Stimulated activated CD8-positive, alpha-beta memory T cell treated with anti-CD3 and anti-CD28 coated beads, Interleukin-2, amount 100 ng/mL, for 1 hour (primary cell): ENCODE data around the gene TM2D1.
"Not testable (repeated sequence)": the region's sequence is repeated elsewhere in the genome, so short reads cannot be mapped to it uniquely, and the experiment has no call there.

Source experiments
- DNase-seq, 2 donors: peaks; one replicate each; pipeline ENCODE4 v3.0.0-alpha.2; 2020; ENCODE audit warnings: low read depth in 2 of 2

Gene TM2D1

GRCh38 chr1:61724813-61725694 lies at the start of gene TM2D1:
Gene TM2D1, minus strand, starts transcription at chr1:61725141. Its CDS starts 21 bp downstream, at chr1:61725120.
- peak; percentile 65 to 72 for DNase-seq

- no peak for DNase-seq
Measured at GRCh38 chr1:61770131-61770530, 45.2 kb upstream of the TM2D1 start.

GRCh38 chr1:61757950-61758349 lies 33.0 kb upstream of the TM2D1 start:
- no peak for DNase-seq

GRCh38 chr1:61756773-61757172 lies 31.8 kb upstream of the TM2D1 start:
- no peak for DNase-seq

- DNase-seq: no peak
Measured at GRCh38 chr1:61754545-61754944, 29.6 kb upstream of the TM2D1 start.

GRCh38 chr1:61753998-61754508 lies 29.1 kb upstream of the TM2D1 start:
- DNase-seq: no peak

GRCh38 chr1:61752921-61753389 lies 28.0 kb upstream of the TM2D1 start:
- DNase-seq: no peak

GRCh38 chr1:61749574-61749973 lies 24.6 kb upstream of the TM2D1 start:
- DNase-seq: no peak

- no peak for DNase-seq
Measured at GRCh38 chr1:61748566-61748965, 23.6 kb upstream of the TM2D1 start.

GRCh38 chr1:61746813-61747212 lies 21.9 kb upstream of the TM2D1 start:
- no peak for DNase-seq

- DNase-seq: no peak
Measured at GRCh38 chr1:61743716-61744580, 19.0 kb upstream of the TM2D1 start.

- DNase-seq: no peak
Measured at GRCh38 chr1:61743431-61743705, 18.4 kb upstream of the TM2D1 start.

GRCh38 chr1:61742620-61743430 lies 17.9 kb upstream of the TM2D1 start:
- no peak for DNase-seq

GRCh38 chr1:61741711-61742619 lies 17.0 kb upstream of the TM2D1 start, which contains the start of gene PATJ:
Gene PATJ, plus strand, starts transcription at chr1:61742480. Its CDS starts 20,413 bp downstream, at chr1:61762893.
- peak; percentile 24 to 45 for DNase-seq

GRCh38 chr1:61740751-61741700 lies 16.1 kb upstream of the TM2D1 start:
- no peak for DNase-seq

GRCh38 chr1:61732726-61733125 lies 7.8 kb upstream of the TM2D1 start:
- DNase-seq: no peak

- DNase-seq: not testable (repeated sequence)
Measured at GRCh38 chr1:61730679-61731078, 5.7 kb upstream of the TM2D1 start.

- no peak for DNase-seq
Measured at GRCh38 chr1:61727544-61727943, 2.6 kb upstream of the TM2D1 start.

- no peak for DNase-seq
Measured at GRCh38 chr1:61724506-61724812, 482 bp downstream of the TM2D1 start.
